ENCODE data around the gene SP6.

GRCh38 chr17:47811709-47812108 lies 39.3 kb downstream of the SP6 start:
- TF ChIP-seq CTCF (IDR thresholded peaks at IDR 0.05) (no peak), ZFX (IDR thresholded peaks at IDR 0.05; ENCODE audit: borderline replicate concordance) (no peak)
